Measurements from ENCODE around the gene IL1RAPL2.

GRCh38 chrX:105226499-105226898 is 660.5 kb downstream of the IL1RAPL2 start:
- no peak for TF ChIP-seq CTCF (IDR thresholded peaks at IDR 0.05)
- no peak for TF ChIP-seq POLR2A (IDR thresholded peaks at IDR 0.05)
